HAP-1 (cell line): ENCODE data around the gene PGM2.
A peak's percentile ranks its signal among the peaks of the same experiment; 100 is the strongest.

Experiments
- DNase-seq, 2 experiments: peaks; one replicate each; pipeline ENCODE4 v3.0.0-alpha.2; 2016 to 2020; ENCODE audit warnings: low spot score in 2 of 2
- H3K27me3 ChIP-seq: fragments of 250-450 bp; sonication (Bioruptor Pico); 2 replicates; pipeline ENCODE4 v1.5.1; 2020; ENCODE audit warnings: low read depth, mild to moderate bottlenecking, moderate library complexity
- H3K36me3 ChIP-seq: fragments of 250-450 bp; sonication (Bioruptor Pico); replicated peaks from 2 replicates; pipeline ENCODE4 v1.5.1; 2020; ENCODE audit warnings: mild to moderate bottlenecking
- H3K4me1 ChIP-seq: fragments of 250-450 bp; sonication (Bioruptor Pico); 2 replicates; pipeline ENCODE4 v1.5.1; 2020; ENCODE audit warnings: mild to moderate bottlenecking
- H3K4me3 ChIP-seq: fragments of 250-450 bp; sonication (Bioruptor Pico); 2 replicates; pipeline ENCODE4 v1.5.1; 2020; ENCODE audit warnings: mild to moderate bottlenecking, moderate library complexity
- H3K9me3 ChIP-seq: fragments of 250-450 bp; sonication (Bioruptor Pico); 2 replicates; pipeline ENCODE4 v1.5.1; 2020; ENCODE audit warnings: mild to moderate bottlenecking, moderate library complexity
- in situ Hi-C: fragments of 300-500 bp; cut with MboI; formaldehyde crosslinking; loops from 3 replicates; pipeline ENCODE4 v1.14.3; 2020; ENCODE audit warnings: low sequenced_read_pairs, inconsistent platforms, mixed read lengths

Gene PGM2

GRCh38 chr4:37884855-37885487, 58.5 kb downstream of the PGM2 start:
- Histone ChIP-seq H3K9me3 (no peaks in the 10 kb centered on the region), H3K4me3 (no peak overlapping the region), H3K4me1 (no peaks in the 10 kb centered on the region), H3K36me3 (no peaks in the 10 kb centered on the region), H3K27me3 (no peaks in the 10 kb centered on the region)
- in situ Hi-C loops: no loop called here
- no peak for DNase-seq

DNA sequence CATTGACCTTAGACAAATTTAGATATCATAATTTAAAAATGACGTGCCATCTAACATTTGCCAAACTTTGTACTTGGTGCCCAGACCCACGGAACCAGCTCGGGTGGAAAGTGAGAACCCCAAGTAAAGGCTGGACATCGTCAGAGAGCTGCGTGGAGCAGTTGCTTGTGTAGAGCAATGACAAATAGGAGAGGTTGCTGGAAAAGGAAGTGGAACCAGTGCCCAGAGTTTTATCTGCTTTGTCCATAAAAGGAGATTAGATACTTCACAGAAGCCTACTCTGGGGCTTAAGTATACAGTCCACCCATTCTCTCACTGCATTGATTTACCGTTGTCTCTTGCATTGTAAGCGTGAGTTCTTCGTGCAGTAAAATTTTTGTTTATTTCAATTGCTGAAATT, 59.0 kb downstream of the PGM2 start:
- Histone ChIP-seq H3K4me1 (no peaks in the 10 kb centered on the region), H3K36me3 (no peaks in the 10 kb centered on the region), H3K9me3 (no peaks in the 10 kb centered on the region), H3K4me3 (no peak overlapping the region), H3K27me3 (no peaks in the 10 kb centered on the region)
- DNase-seq: no peak
- in situ Hi-C loops: no loop called here

GRCh38 chr4:37889849-37890800, 63.6 kb downstream of the PGM2 start:
- in situ Hi-C loops: no loop called here
- Histone ChIP-seq H3K4me3 (peak overlapping the region; percentile 51), H3K4me1 (no peaks in the 10 kb centered on the region), H3K36me3 (no peaks in the 10 kb centered on the region), H3K27me3 (no peaks in the 10 kb centered on the region), H3K9me3 (no peaks in the 10 kb centered on the region)
- no peak for DNase-seq

DNA sequence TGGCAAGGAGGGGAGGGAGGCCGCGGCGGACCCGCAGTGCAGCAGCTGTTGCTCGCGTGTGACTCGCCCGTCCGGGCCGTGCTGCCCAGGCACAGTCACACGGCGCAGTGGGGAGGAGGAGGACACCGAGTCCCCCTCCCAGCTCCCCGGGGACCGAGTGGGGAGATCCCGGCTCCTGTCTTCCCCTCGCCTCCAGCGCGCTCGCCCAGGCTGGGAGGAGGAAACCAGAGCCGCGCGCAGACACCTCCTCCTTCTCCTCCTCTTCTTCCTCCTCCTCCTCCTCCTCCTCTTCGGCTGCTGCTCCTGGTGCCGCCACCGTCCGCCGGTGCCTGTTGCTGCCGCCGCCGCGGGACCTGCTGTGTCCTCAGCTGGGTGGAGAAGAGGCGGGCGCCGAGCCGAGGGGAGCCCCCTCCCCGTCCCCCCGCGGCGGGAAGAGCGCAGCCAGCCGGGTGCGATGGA, 64.3 kb downstream of the PGM2 start, which contains the start of gene TBC1D1:
TBC1D1 (plus strand) TSS at position 284 of the 459 bp plus-strand sequence. CDS start 11,012 bp downstream, outside the sequence.
- no peaks in the 10 kb centered on the region for H3K36me3 ChIP-seq
- H3K4me1 ChIP-seq: no peaks in the 10 kb centered on the region
- in situ Hi-C loops: no loop called here
- H3K4me3 ChIP-seq: peak within 1 kb of the TSS; percentile 51
- no peaks in the 10 kb centered on the region for H3K27me3 ChIP-seq
- peak; percentile 27 to 61 for DNase-seq
- no peaks in the 10 kb centered on the region for H3K9me3 ChIP-seq

DNA sequence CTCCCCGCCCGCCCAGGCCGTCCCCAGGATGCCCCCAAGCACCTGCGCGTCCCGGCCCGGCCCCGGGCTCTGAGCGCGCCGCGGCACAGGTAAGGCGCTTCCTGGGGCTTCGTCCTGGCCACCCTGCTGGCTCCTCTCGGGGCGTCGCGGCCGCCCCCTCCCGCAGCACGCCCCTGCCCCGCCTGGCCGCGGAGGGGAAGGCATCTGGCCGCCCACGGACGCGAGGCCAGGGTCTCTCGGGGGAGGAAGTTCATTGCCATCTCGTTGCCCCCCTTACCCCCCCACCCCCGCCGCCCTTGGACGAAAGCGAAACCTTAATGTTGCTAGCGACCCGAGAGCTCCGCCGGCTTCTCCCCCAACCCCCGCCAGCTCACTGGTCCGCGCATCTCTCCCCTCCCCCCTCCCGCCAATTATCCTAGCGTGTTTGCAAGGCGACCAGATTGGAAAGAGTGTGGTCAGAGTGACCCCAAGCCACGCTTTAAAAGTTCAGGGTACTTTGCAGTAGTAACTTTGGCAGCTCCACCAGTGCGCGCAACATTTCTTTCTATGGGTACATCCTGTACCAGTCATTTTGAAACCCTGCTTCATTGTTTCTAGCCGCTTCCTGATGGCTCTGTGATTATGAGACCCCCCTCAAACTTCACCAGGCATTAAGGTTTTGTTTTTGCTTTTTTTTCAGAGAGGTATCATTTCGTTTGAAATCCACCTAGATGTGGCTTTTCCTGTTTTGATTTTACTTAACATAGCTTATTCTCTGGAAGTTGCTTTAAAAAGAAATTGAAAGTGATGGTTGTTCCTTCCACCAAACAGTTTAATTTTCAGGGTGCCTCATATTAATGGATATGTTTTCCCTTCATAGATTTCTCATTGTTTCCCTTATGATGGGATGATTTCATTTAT, 65.0 kb downstream of the PGM2 start:
- no peaks in the 10 kb centered on the region for H3K36me3 ChIP-seq
- H3K4me1 ChIP-seq: no peaks in the 10 kb centered on the region
- DNase-seq: peak; percentile 7 to 65
- H3K9me3 ChIP-seq: no peaks in the 10 kb centered on the region
- no peaks in the 10 kb centered on the region for H3K27me3 ChIP-seq
- peak overlapping the region; percentile 51 for H3K4me3 ChIP-seq
- in situ Hi-C loops: no loop called here

DNA sequence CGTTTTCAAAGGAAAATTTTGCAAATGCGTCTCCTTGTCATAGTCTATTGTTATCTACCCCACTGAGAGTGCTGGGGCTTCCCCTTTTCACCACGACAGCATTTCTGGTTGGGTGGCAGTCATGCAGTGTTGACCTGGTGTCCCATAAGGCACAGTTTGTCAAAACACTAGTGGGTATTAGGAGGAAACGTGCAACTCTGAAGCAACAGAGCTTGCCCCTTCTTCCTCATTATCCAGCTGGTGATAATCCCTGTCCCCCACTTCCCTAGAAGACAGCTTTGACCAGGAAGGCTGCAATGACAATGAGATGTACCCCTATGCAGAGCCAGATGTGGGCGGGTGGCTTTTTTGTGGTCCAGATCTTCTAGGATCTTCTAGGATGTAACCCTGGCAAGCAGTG, 66.2 kb downstream of the PGM2 start:
- Histone ChIP-seq H3K36me3 (no peaks in the 10 kb centered on the region), H3K4me1 (no peaks in the 10 kb centered on the region), H3K4me3 (no peak overlapping the region), H3K27me3 (no peaks in the 10 kb centered on the region), H3K9me3 (no peaks in the 10 kb centered on the region)
- in situ Hi-C loops: no loop called here
- no peak for DNase-seq

- Histone ChIP-seq H3K4me3 (no peak overlapping the region), H3K4me1 (no peaks in the 10 kb centered on the region)
Observed at GRCh38 chr4:37893164-37893563, 66.7 kb downstream of the PGM2 start.

DNA sequence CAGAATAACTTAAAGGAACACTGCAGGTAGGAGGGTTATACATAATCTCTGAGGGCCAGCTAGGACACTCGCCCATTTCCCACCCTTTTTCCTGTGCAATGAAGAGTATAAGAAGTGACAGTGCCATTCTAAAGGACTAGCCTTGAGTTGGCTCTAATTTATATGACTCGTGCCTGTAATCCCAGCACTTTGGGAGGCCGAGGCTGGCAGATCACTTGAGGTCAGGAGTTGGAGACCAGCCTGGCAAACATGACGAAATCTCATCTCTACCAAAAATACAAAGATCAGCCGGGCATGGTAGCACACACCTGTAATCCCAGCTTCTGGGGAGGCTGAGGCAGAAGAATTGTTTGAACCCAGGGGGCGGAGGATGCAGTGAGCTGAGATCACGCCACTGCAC, 68.8 kb downstream of the PGM2 start:
- in situ Hi-C loops: no loop called here
- no peak for DNase-seq
- Histone ChIP-seq H3K4me1 (no peaks in the 10 kb centered on the region), H3K27me3 (no peaks in the 10 kb centered on the region), H3K4me3 (no peak overlapping the region), H3K9me3 (no peaks in the 10 kb centered on the region), H3K36me3 (no peaks in the 10 kb centered on the region)

More at GRCh38 chr4:37893164-37893563, 66.7 kb downstream of the PGM2 start:
- no peaks in the 10 kb centered on the region for H3K9me3 ChIP-seq
- in situ Hi-C loops: no loop called here
- DNase-seq: no peak
- no peaks in the 10 kb centered on the region for H3K36me3 ChIP-seq
- H3K27me3 ChIP-seq: no peaks in the 10 kb centered on the region

GRCh38 chr4:37896206-37896860, 69.8 kb downstream of the PGM2 start:
- in situ Hi-C loops: no loop called here

GRCh38 chr4:37902212-37902611, 75.7 kb downstream of the PGM2 start:
- no peaks in the 10 kb centered on the region for H3K27me3 ChIP-seq
- in situ Hi-C loops: no loop called here
- H3K4me3 ChIP-seq: no peak overlapping the region
- no peaks in the 10 kb centered on the region for H3K9me3 ChIP-seq
- DNase-seq: no peak
- peaks cover 10% of the 10 kb centered on the region for H3K4me1 ChIP-seq
- no peaks in the 10 kb centered on the region; the same call in 1 of the 2 replicates for H3K36me3 ChIP-seq

More at GRCh38 chr4:37896206-37896860, 69.8 kb downstream of the PGM2 start:
- Histone ChIP-seq H3K4me3 (no peak overlapping the region), H3K4me1 (no peaks in the 10 kb centered on the region), H3K9me3 (no peaks in the 10 kb centered on the region), H3K36me3 (no peaks in the 10 kb centered on the region), H3K27me3 (no peaks in the 10 kb centered on the region)
- DNase-seq: no peak

- H3K9me3 ChIP-seq: no peaks in the 10 kb centered on the region
- H3K4me1 ChIP-seq: peaks cover 10% of the 10 kb centered on the region
- no peak for DNase-seq
- no peak overlapping the region for H3K4me3 ChIP-seq
- no peaks in the 10 kb centered on the region for H3K27me3 ChIP-seq
- in situ Hi-C loops: no loop called here
- no peaks in the 10 kb centered on the region; the same call in 1 of the 2 replicates for H3K36me3 ChIP-seq
Observed at GRCh38 chr4:37902738-37903693, 76.5 kb downstream of the PGM2 start.

DNA sequence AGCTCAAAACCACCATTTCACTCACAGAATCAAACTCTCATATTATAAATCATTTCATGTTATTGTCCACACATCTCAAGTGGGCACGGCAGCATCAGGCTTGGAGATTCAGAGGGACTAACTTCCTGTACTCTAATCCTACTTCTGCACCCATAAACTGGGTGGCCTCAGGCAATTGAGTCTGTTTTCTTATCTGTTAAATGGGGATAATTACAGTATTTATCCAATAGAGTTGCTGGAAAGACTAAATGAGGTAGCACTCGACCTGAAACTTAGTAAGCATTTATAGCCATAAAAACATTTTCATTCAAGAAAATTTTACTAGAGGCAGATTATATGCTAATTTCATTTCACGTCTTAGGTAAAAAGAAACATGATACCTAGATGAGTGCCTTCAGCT, 77.4 kb downstream of the PGM2 start:
- H3K9me3 ChIP-seq: no peaks in the 10 kb centered on the region
- H3K36me3 ChIP-seq: no peaks in the 10 kb centered on the region; the same call in 1 of the 2 replicates
- H3K27me3 ChIP-seq: no peaks in the 10 kb centered on the region
- H3K4me1 ChIP-seq: peaks cover 10% of the 10 kb centered on the region
- DNase-seq: no peak
- H3K4me3 ChIP-seq: no peak overlapping the region
- in situ Hi-C loops: no loop called here
